H1 (cell line): ENCODE measurements around the gene CACNB2. TPM values are rescaled to one million over a fixed set of nuclear protein-coding genes. Genes with fewer than 3 reads are reported as not detected.

Source experiments
- E2F6 ChIP-seq: IDR thresholded peaks from 2 replicates; pipeline ENCODE4 v1.6.1; 2012; ENCODE audit warnings: inconsistent platforms
- FOSL1 ChIP-seq: IDR thresholded peaks from 2 replicates; pipeline ENCODE4 v1.6.1; 2011; ENCODE audit warnings: mild to moderate bottlenecking, low read depth, low read length, moderate library complexity; ENCODE audit not compliant: insufficient read depth
- JUN ChIP-seq: IDR thresholded peaks from 2 replicates; pipeline ENCODE4 v1.6.1; 2011; ENCODE audit warnings: low read depth, mild to moderate bottlenecking, improper control_type of control experiment, low read length
- MAX ChIP-seq: IDR thresholded peaks from 2 replicates; pipeline ENCODE4 v1.6.1; 2012; ENCODE audit warnings: inconsistent platforms
- POU5F1 ChIP-seq: IDR thresholded peaks from 2 replicates; pipeline ENCODE4 v1.6.1; 2011; ENCODE audit warnings: low read depth, mild to moderate bottlenecking, low read length, moderate library complexity
- RNF2 ChIP-seq: fragments of 200-900, 300-1000 bp; sonication (generic); IDR thresholded peaks from 2 replicates; pipeline ENCODE4 v1.7.1; 2016; ENCODE audit warnings: borderline replicate concordance, low read depth, mild to moderate bottlenecking, antibody characterized with exemption, low read length; ENCODE audit not compliant: poor library complexity, severe bottlenecking; ENCODE audit errors: missing control alignments
- SIN3A ChIP-seq, 2 experiments: IDR thresholded peaks in 1 of 2; conservative IDR thresholded peaks in 1 of 2; 2 replicates each; pipeline ENCODE4 v1.6.1; 2011 to 2012; ENCODE audit warnings: low read length in 2 of 2, improper control_type of control experiment in 1 of 2, low read depth in 1 of 2, mild to moderate bottlenecking in 1 of 2
- TAF7 ChIP-seq: optimal IDR thresholded peaks from 2 replicates; pipeline ENCODE3; 2011; ENCODE audit warnings: low read depth, mild to moderate bottlenecking, inconsistent platforms, low read length, moderate library complexity, borderline replicate concordance
- TCF12 ChIP-seq: IDR thresholded peaks from 2 replicates; pipeline ENCODE4 v1.6.1; 2011; ENCODE audit warnings: low read depth, mild to moderate bottlenecking, low read length
- TEAD4 ChIP-seq: IDR thresholded peaks from 2 replicates; pipeline ENCODE4 v1.6.1; 2012; ENCODE audit warnings: low read depth, low read length, inconsistent platforms, mixed read lengths
- polyA plus RNA-seq, 7 experiments: library from polyadenylated mRNA; depleted of rRNA in 3 of 7; stranded (reverse) in 5 of 7; unstranded in 2 of 7; fragments of >200 nt in 5 of 7; fragments of 200-250 nt in 2 of 7; gene quantifications; 1 replicate in 5 of 7; 2 replicates in 1 of 7; 4 replicates in 1 of 7; pipeline versions ENCODE4 v1.2.1 to v1.2.3, GENCODE V29; 2011 to 2013; ENCODE audit warnings: missing spikeins in 2 of 7, mixed read lengths in 2 of 7
- total RNA-seq: library from RNA; stranded (reverse); fragmentation: NEBNext Ultra II Directional; extraction: Animal tissue kit (Norgen Biotek cat#: 25700); gene quantifications from 2 replicates; pipeline ENCODE4 v1.2.1, GENCODE V29; 2021

The CACNB2 gene
- total and polyA plus RNA-seq, 2 of the 8 experiments (the other 6 are each of a cell fraction or from before 2014, with no cell fraction given), result 2.4 to 3.2 TPM

GRCh38 chr10:18572959-18573561, 432.8 kb downstream of the CACNB2 start (continued):
- TF ChIP-seq TEAD4 (no peak), RNF2 (no peak), TAF7 (no peak), SIN3A (conservative IDR thresholded peaks at IDR 0.05 in 1 of 2, IDR thresholded peaks at IDR 0.05 in 1 of 2; ENCODE audit: low read depth in 1 of 2, low read length in 2 of 2) (no peak), JUN (no peak), E2F6 (no peak), FOSL1 (no peak), MAX (no peak), POU5F1 (no peak), TCF12 (no peak)
